HepG2 (cell line): ENCODE measurements around the gene GPS2. TPM values are rescaled to one million over a fixed set of nuclear protein-coding genes. Genes with fewer than 3 reads are reported as not detected.

ENCODE experiments used
- ADNP ChIP-seq: sonication (generic); formaldehyde crosslinking; IDR thresholded peaks from 2 replicates; pipeline ENCODE4 v1.4.0; 2020; ENCODE audit warnings: missing genetic modification reagents
- BHLHE40 ChIP-seq: IDR thresholded peaks from 2 replicates; pipeline ENCODE4 v1.6.1; 2011; ENCODE audit warnings: low read length, improper control_type of control experiment
- CAMTA2 ChIP-seq: sonication (generic); formaldehyde crosslinking; IDR thresholded peaks from 2 replicates; pipeline ENCODE4 v1.4.0; 2020; ENCODE audit warnings: mild to moderate bottlenecking, missing genetic modification reagents, borderline replicate concordance
- CCDC6 ChIP-seq: sonication (generic); formaldehyde crosslinking; IDR thresholded peaks from 2 replicates; pipeline ENCODE4 v1.8.1; 2022; ENCODE audit warnings: mild to moderate bottlenecking, missing genetic modification reagents, moderate library complexity
- CEBPB ChIP-seq: IDR thresholded peaks from 2 replicates; pipeline ENCODE4 v1.6.1; 2011; ENCODE audit warnings: low read depth, low read length, improper control_type of control experiment, borderline replicate concordance
- CEBPG ChIP-seq: IDR thresholded peaks from 2 replicates; pipeline ENCODE4 v1.6.1; 2016
- E2F5 ChIP-seq: sonication (generic); formaldehyde crosslinking; conservative IDR thresholded peaks from 2 replicates; pipeline ENCODE4 v1.4.0; 2020; ENCODE audit warnings: missing genetic modification reagents
- EP300 ChIP-seq, 3 experiments: sonication (generic) in 1 of 3; formaldehyde crosslinking in 1 of 3; IDR thresholded peaks; 2 replicates each; pipeline versions ENCODE4 v1.5.1 to v1.6.1; 2011 to 2020; ENCODE audit warnings: low read depth in 2 of 3, low read length in 2 of 3, borderline replicate concordance in 1 of 3, improper control_type of control experiment in 1 of 3, mild to moderate bottlenecking in 1 of 3, missing genetic modification reagents in 1 of 3, moderate library complexity in 1 of 3
- GATAD1 ChIP-seq: IDR thresholded peaks from 2 replicates; pipeline ENCODE4 v1.6.1; 2016; ENCODE audit warnings: missing genetic modification reagents, missing compliant biosample characterization
- GFI1 ChIP-seq: sonication (generic); formaldehyde crosslinking; IDR thresholded peaks from 2 replicates; pipeline ENCODE4 v1.5.0; 2020; ENCODE audit warnings: missing genetic modification reagents, mild to moderate bottlenecking, borderline replicate concordance
- HOXA9 ChIP-seq: sonication (generic); formaldehyde crosslinking; IDR thresholded peaks from 2 replicates; pipeline ENCODE4 v1.8.1; 2022; ENCODE audit warnings: missing genetic modification reagents, mild to moderate bottlenecking, moderate library complexity, borderline replicate concordance
- MATR3 ChIP-seq: sonication (generic); formaldehyde crosslinking; IDR thresholded peaks from 2 replicates; pipeline ENCODE4 v1.4.0; 2020; ENCODE audit warnings: missing genetic modification reagents
- MXI1 ChIP-seq: IDR thresholded peaks from 3 replicates; pipeline ENCODE4 v1.6.1; 2012; ENCODE audit warnings: low read depth, low read length, inconsistent platforms, borderline replicate concordance
- PAXIP1 ChIP-seq: sonication (generic); formaldehyde crosslinking; conservative IDR thresholded peaks from 2 replicates; pipeline ENCODE4 v1.4.0; 2020; ENCODE audit warnings: mild to moderate bottlenecking, missing genetic modification reagents, moderate library complexity
- PHF21A ChIP-seq: sonication (generic); formaldehyde crosslinking; IDR thresholded peaks from 2 replicates; pipeline ENCODE4 v1.5.0; 2020; ENCODE audit warnings: mild to moderate bottlenecking, missing genetic modification reagents
- POLR2AphosphoS2 ChIP-seq: IDR thresholded peaks from 2 replicates; pipeline ENCODE4 v1.6.1; 2011; ENCODE audit warnings: low read depth, low read length, improper control_type of control experiment
- REL ChIP-seq: sonication (generic); formaldehyde crosslinking; conservative IDR thresholded peaks from 2 replicates; pipeline ENCODE4 v1.8.0; 2022; ENCODE audit warnings: mild to moderate bottlenecking, missing genetic modification reagents, moderate library complexity
- SALL2 ChIP-seq: sonication (generic); formaldehyde crosslinking; IDR thresholded peaks from 2 replicates; pipeline ENCODE4 v1.8.1; 2023; ENCODE audit warnings: mild to moderate bottlenecking, missing genetic modification reagents, inconsistent platforms
- SAP130 ChIP-seq: IDR thresholded peaks from 2 replicates; pipeline ENCODE4 v1.6.1; 2016; ENCODE audit warnings: low read depth
- ZMYM3 ChIP-seq: sonication (generic); formaldehyde crosslinking; IDR thresholded peaks from 2 replicates; pipeline ENCODE4 v1.5.1; 2020; ENCODE audit warnings: mild to moderate bottlenecking, missing genetic modification reagents
- ZNF30 ChIP-seq: sonication (generic); formaldehyde crosslinking; IDR thresholded peaks from 2 replicates; pipeline ENCODE4 v1.5.0; 2020; ENCODE audit warnings: mild to moderate bottlenecking, missing genetic modification reagents
- ZNF710 ChIP-seq: sonication (generic); formaldehyde crosslinking; IDR thresholded peaks from 2 replicates; pipeline ENCODE4 v1.5.0; 2020; ENCODE audit warnings: mild to moderate bottlenecking, missing genetic modification reagents, borderline replicate concordance
- ZNF740 ChIP-seq: sonication (generic); formaldehyde crosslinking; IDR thresholded peaks from 2 replicates; pipeline ENCODE4 v1.4.0; 2020; ENCODE audit warnings: missing genetic modification reagents
- ZNF780A ChIP-seq: sonication (generic); formaldehyde crosslinking; IDR thresholded peaks from 2 replicates; pipeline ENCODE4 v1.8.0; 2022; ENCODE audit warnings: mild to moderate bottlenecking, missing genetic modification reagents, moderate library complexity
- polyA plus RNA-seq, 8 experiments: library from polyadenylated mRNA; depleted of rRNA in 3 of 8; stranded (reverse) in 7 of 8; unstranded in 1 of 8; fragments of >200 nt; fragmentation: Illumina TruSeq in 4 of 8; extraction: Trizol in 4 of 8; gene quantifications; 2 replicates each; pipeline versions ENCODE4 v1.2.1 to v1.2.3, GENCODE V29; 2011 to 2016; ENCODE audit warnings: low read depth in 4 of 8, missing spikeins in 1 of 8, mixed read lengths in 1 of 8; ENCODE audit not compliant: insufficient read depth in 1 of 8
- total RNA-seq, 5 experiments: library from RNA; depleted of rRNA; stranded (reverse); fragments of >200 nt; fragmentation: Illumina TruSeq; extraction: Trizol; gene quantifications; 2 replicates each; pipeline ENCODE4 v1.2.3, GENCODE V29; 2016; ENCODE audit warnings: low read depth in 1 of 5

GPS2 gene
- total and polyA plus RNA-seq, 2 of the 13 experiments (the other 11 are each of a cell fraction or from before 2014, with no cell fraction given) = 58.0 to 59.4 TPM

GRCh38 chr17:7282752-7283321, 32.3 kb downstream of the GPS2 start (continued):
- TF ChIP-seq PAXIP1 = no peak
- TF ChIP-seq EP300 (IDR thresholded peaks at IDR 0.05; ENCODE audit: low read depth in 2 of 2, low read length in 2 of 2) = no peak
- no peak for TF ChIP-seq EP300 (CRISPR knock-in tag; IDR thresholded peaks at IDR 0.05; ENCODE audit: borderline replicate concordance)
- TF ChIP-seq ADNP (CRISPR knock-in tag) = no peak
- TF ChIP-seq CEBPB = peak; percentile 39; the same call in 1 of the 2 replicates
- no peak for TF ChIP-seq ZNF30
- peak; percentile 66; the same call in 1 of the 2 replicates for TF ChIP-seq ZMYM3
- TF ChIP-seq CEBPG (CRISPR knock-in tag) = peak; percentile 37
- TF ChIP-seq POLR2AphosphoS2 = no peak
- TF ChIP-seq MATR3 = no peak
- no peak for TF ChIP-seq E2F5 (CRISPR knock-in tag)
- TF ChIP-seq ZNF710 (CRISPR knock-in tag) = no peak
- TF ChIP-seq HOXA9 (CRISPR knock-in tag) = no peak
- TF ChIP-seq ZNF780A (CRISPR knock-in tag) = no peak
- 0 out of 2 replicates have a peak, but pooled peaks have one; percentile 2 for TF ChIP-seq GFI1 (CRISPR knock-in tag)
- TF ChIP-seq BHLHE40 = no peak
- no peak for TF ChIP-seq SALL2 (CRISPR knock-in tag)
- TF ChIP-seq CAMTA2 (CRISPR knock-in tag) = no peak
- TF ChIP-seq REL (CRISPR knock-in tag) = no peak
- TF ChIP-seq PHF21A (CRISPR knock-in tag) = no peak
- peak; percentile 45 for TF ChIP-seq SAP130 (CRISPR knock-in tag)
- TF ChIP-seq CCDC6 (CRISPR knock-in tag) = no peak
- 0 out of 2 replicates have a peak, but pooled peaks have one; percentile 9 for TF ChIP-seq ZNF740 (CRISPR knock-in tag)
- TF ChIP-seq MXI1 = peak; percentile 15; the same call in 1 of the 3 replicates
- no peak for TF ChIP-seq GATAD1
